Liver (tissue), 9 donors: ENCODE data around the gene AP3B1. TPM values are rescaled to one million over a fixed set of nuclear protein-coding genes. Genes with fewer than 3 reads are reported as not detected.

ENCODE experiments used
- DNase-seq: peaks from one replicate; pipeline ENCODE4 v3.0.0-alpha.2; 2017; ENCODE audit warnings: low spot score
- H3K27ac ChIP-seq, 2 donors: one replicate each; pipeline ENCODE4 v1.7.0; 2013; ENCODE audit warnings: inconsistent platforms in 2 of 2, low read length in 2 of 2, control low read depth in 1 of 2, low read depth in 1 of 2, mild to moderate bottlenecking in 1 of 2
- H3K27me3 ChIP-seq, 4 donors: one replicate each; pipeline versions ENCODE4 v1.6.1 to v1.7.0; 2013; ENCODE audit warnings: low read length in 3 of 4, inconsistent platforms in 1 of 4, mild to moderate bottlenecking in 1 of 4, moderate library complexity in 1 of 4; ENCODE audit not compliant: control insufficient read depth in 4 of 4, insufficient read depth in 4 of 4
- H3K36me3 ChIP-seq, 4 donors: one replicate each; pipeline versions ENCODE4 v1.6.1 to v1.7.0; 2013; ENCODE audit warnings: low read length in 3 of 4, mild to moderate bottlenecking in 3 of 4, low read depth in 1 of 4, moderate library complexity in 1 of 4; ENCODE audit not compliant: control insufficient read depth in 4 of 4, insufficient read depth in 3 of 4
- H3K4me1 ChIP-seq, 4 donors: one replicate each; pipeline versions ENCODE4 v1.6.1 to v1.7.0; 2013; ENCODE audit warnings: low read length in 3 of 4, mild to moderate bottlenecking in 3 of 4, moderate library complexity in 1 of 4; ENCODE audit not compliant: control insufficient read depth in 4 of 4, insufficient read depth in 4 of 4
- H3K4me3 ChIP-seq, 3 donors: one replicate each; pipeline versions ENCODE4 v1.6.1 to v1.7.0; 2013; ENCODE audit warnings: low read length in 3 of 3, control low read depth in 1 of 3, low read depth in 1 of 3, mild to moderate bottlenecking in 1 of 3
- H3K9ac ChIP-seq, 2 donors: one replicate each; pipeline ENCODE4 v1.7.0; 2013; ENCODE audit warnings: low read length in 2 of 2, mild to moderate bottlenecking in 2 of 2, moderate library complexity in 2 of 2, control low read depth in 1 of 2, low read depth in 1 of 2
- H3K9me3 ChIP-seq, 4 donors: one replicate each; pipeline versions ENCODE4 v1.6.1 to v1.7.0; 2013; ENCODE audit warnings: low read length in 3 of 4; ENCODE audit not compliant: control insufficient read depth in 4 of 4
- EGR1 ChIP-seq, 2 donors: IDR thresholded peaks; 2 replicates each; pipeline ENCODE4 v1.6.1; 2016 to 2018; ENCODE audit warnings: antibody characterized with exemption in 2 of 2, low read depth in 2 of 2
- FOXA2 ChIP-seq: IDR thresholded peaks from 2 replicates; pipeline ENCODE4 v1.6.1; 2016; ENCODE audit warnings: antibody characterized with exemption
- GABPA ChIP-seq, 2 donors: IDR thresholded peaks in 1 of 2; conservative IDR thresholded peaks in 1 of 2; 2 replicates each; pipeline ENCODE4 v1.6.1; 2016; ENCODE audit warnings: antibody characterized with exemption in 2 of 2, mild to moderate bottlenecking in 1 of 2, moderate library complexity in 1 of 2
- HNF4A ChIP-seq, 2 donors: conservative IDR thresholded peaks; 2 replicates each; pipeline ENCODE4 v1.6.1; 2016; ENCODE audit warnings: antibody characterized with exemption in 2 of 2, mild to moderate bottlenecking in 2 of 2
- HNF4G ChIP-seq: IDR thresholded peaks from 2 replicates; pipeline ENCODE4 v1.6.1; 2016; ENCODE audit warnings: antibody characterized with exemption
- NR2F2 ChIP-seq: IDR thresholded peaks from 2 replicates; pipeline ENCODE4 v1.6.1; 2016; ENCODE audit warnings: antibody characterized with exemption
- REST ChIP-seq: IDR thresholded peaks from 2 replicates; pipeline ENCODE4 v1.6.1; 2016; ENCODE audit warnings: antibody characterized with exemption, mild to moderate bottlenecking
- RXRA ChIP-seq, 2 donors: IDR thresholded peaks; 2 replicates each; pipeline ENCODE4 v1.6.1; 2017 to 2018; ENCODE audit warnings: antibody characterized with exemption in 2 of 2, mild to moderate bottlenecking in 1 of 2
- SP1 ChIP-seq: IDR thresholded peaks from 2 replicates; pipeline ENCODE4 v1.6.1; 2018; ENCODE audit warnings: antibody characterized with exemption, mild to moderate bottlenecking
- TAF1 ChIP-seq: conservative IDR thresholded peaks from 2 replicates; pipeline ENCODE4 v1.6.1; 2016; ENCODE audit warnings: antibody characterized with exemption, mild to moderate bottlenecking
- YY1 ChIP-seq: IDR thresholded peaks from 2 replicates; pipeline ENCODE4 v1.6.1; 2016; ENCODE audit warnings: antibody characterized with exemption, mild to moderate bottlenecking
- ZBTB33 ChIP-seq: IDR thresholded peaks from 2 replicates; pipeline ENCODE4 v1.6.1; 2016; ENCODE audit warnings: antibody characterized with exemption
- WGBS: extraction: QIAGEN DNeasy Blood & Tissue Kit; methylation state at CpG from one replicate; pipeline ENCODE4 v1.1.7; 2013; 5-methylcytosine and 5-hydroxymethylcytosine counted together
- polyA plus RNA-seq, 2 donors: library from polyadenylated mRNA; stranded (reverse) in 1 of 2; unstranded in 1 of 2; fragments of 200-250 nt in 1 of 2; fragments of >200 nt in 1 of 2; fragmentation: Nextera tagmentation in 1 of 2; extraction: Ambion mirVana in 1 of 2; gene quantifications; one replicate each; pipeline versions ENCODE4 v1.2.1 to v1.2.3, GENCODE V29; 2013 to 2015
- total RNA-seq, 2 donors: library from RNA; depleted of rRNA; stranded (reverse); fragments of >200 nt; gene quantifications; one replicate each; pipeline ENCODE4 v1.2.3, GENCODE V29; 2014
- TF ChIP-seq, protein P1 (sequence below): IDR thresholded peaks from 2 replicates; pipeline ENCODE4 v1.6.1; 2016; ENCODE audit warnings: antibody characterized with exemption
- TF ChIP-seq, protein P2 (sequence below): IDR thresholded peaks from 2 replicates; pipeline ENCODE4 v1.6.1; 2016; ENCODE audit warnings: antibody characterized with exemption
- TF ChIP-seq, protein P3 (sequence below): fragments of 150-350 bp; IDR thresholded peaks from 2 replicates; pipeline ENCODE4 v1.5.1; 2017; ENCODE audit warnings: improper control_type of control experiment, low read depth, low read length; ENCODE audit not compliant: missing input control
- donor health status: healthy.
- donor health status: healthy.
- donor health status: healthy.
- donor health status: healthy.
- donor health status: healthy.

Gene AP3B1
- total and polyA plus RNA-seq, 4 donors, result 8.2 to 23.1 (median 14.4) TPM

GRCh38 chr5:78211052-78211451 lies 83.4 kb downstream of the AP3B1 start:
- no peaks in the 10 kb centered on the region for H3K4me1 ChIP-seq
- H3K27ac ChIP-seq, result no peak overlapping the region
- WGBS, result 97% methylated on average over 4 of the region's 4 CpGs
- no peak for DNase-seq
- no peaks in the 10 kb centered on the region for H3K9me3 ChIP-seq
- peaks cover 2 to 10% (median 2%) of the 10 kb centered on the region in 4 donors for H3K36me3 ChIP-seq
- TF ChIP-seq, protein P1, sequence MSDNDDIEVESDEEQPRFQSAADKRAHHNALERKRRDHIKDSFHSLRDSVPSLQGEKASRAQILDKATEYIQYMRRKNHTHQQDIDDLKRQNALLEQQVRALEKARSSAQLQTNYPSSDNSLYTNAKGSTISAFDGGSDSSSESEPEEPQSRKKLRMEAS, result no peak
- TF ChIP-seq NR2F2, result no peak
- no peak for TF ChIP-seq YY1
- no peak for TF ChIP-seq REST
- TF ChIP-seq SP1, result no peak
- no peak for TF ChIP-seq GABPA (IDR thresholded peaks at IDR 0.05 in 1 of 2, conservative IDR thresholded peaks at IDR 0.05 in 1 of 2)
- no peak for TF ChIP-seq HNF4G
- TF ChIP-seq, protein P2, sequence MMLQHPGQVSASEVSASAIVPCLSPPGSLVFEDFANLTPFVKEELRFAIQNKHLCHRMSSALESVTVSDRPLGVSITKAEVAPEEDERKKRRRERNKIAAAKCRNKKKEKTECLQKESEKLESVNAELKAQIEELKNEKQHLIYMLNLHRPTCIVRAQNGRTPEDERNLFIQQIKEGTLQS, result no peak
- TF ChIP-seq RXRA (IDR thresholded peaks at IDR 0.05), result no peak
- no peak for TF ChIP-seq HNF4A (conservative IDR thresholded peaks at IDR 0.05)
- TF ChIP-seq FOXA2, result no peak
- TF ChIP-seq EGR1 (IDR thresholded peaks at IDR 0.05; ENCODE audit: low read depth in 2 of 2), result no peak
- TF ChIP-seq, protein P3, sequence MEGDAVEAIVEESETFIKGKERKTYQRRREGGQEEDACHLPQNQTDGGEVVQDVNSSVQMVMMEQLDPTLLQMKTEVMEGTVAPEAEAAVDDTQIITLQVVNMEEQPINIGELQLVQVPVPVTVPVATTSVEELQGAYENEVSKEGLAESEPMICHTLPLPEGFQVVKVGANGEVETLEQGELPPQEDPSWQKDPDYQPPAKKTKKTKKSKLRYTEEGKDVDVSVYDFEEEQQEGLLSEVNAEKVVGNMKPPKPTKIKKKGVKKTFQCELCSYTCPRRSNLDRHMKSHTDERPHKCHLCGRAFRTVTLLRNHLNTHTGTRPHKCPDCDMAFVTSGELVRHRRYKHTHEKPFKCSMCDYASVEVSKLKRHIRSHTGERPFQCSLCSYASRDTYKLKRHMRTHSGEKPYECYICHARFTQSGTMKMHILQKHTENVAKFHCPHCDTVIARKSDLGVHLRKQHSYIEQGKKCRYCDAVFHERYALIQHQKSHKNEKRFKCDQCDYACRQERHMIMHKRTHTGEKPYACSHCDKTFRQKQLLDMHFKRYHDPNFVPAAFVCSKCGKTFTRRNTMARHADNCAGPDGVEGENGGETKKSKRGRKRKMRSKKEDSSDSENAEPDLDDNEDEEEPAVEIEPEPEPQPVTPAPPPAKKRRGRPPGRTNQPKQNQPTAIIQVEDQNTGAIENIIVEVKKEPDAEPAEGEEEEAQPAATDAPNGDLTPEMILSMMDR, result no peak
- TF ChIP-seq TAF1, result no peak
- no peak overlapping the region for H3K9ac ChIP-seq
- no peaks in the 10 kb centered on the region for H3K27me3 ChIP-seq
- H3K4me3 ChIP-seq, result no peak overlapping the region

GRCh38 chr5:78204241-78204640 lies 90.3 kb downstream of the AP3B1 start:
- DNase-seq, result no peak
- TF ChIP-seq, protein P2, result no peak
- TF ChIP-seq ZBTB33 (no peak), YY1 (no peak)
- TF ChIP-seq, protein P1, result no peak
- no peak overlapping the region for H3K27ac ChIP-seq
- no peaks in the 10 kb centered on the region for H3K4me1 ChIP-seq
- no peak overlapping the region for H3K4me3 ChIP-seq
- no peaks in the 10 kb centered on the region for H3K27me3 ChIP-seq
- no peaks in the 10 kb centered on the region for H3K9me3 ChIP-seq
- 95% methylated on average over 2 of the region's 2 CpGs for WGBS
- H3K9ac ChIP-seq, result no peak overlapping the region
- H3K36me3 ChIP-seq, result peaks cover 0 to 3% (median 0%) of the 10 kb centered on the region in 4 donors
